Neural cell (in vitro differentiated cells): ENCODE measurements around the gene GABRB1. TPM values are rescaled to one million over a fixed set of nuclear protein-coding genes. Genes with fewer than 3 reads are reported as not detected.

Experiments used
- H2AFZ ChIP-seq: fragments of 200-600, 300-800 bp; sonication (generic), shearing (Covaris generic); 2 replicates; pipeline ENCODE4 v1.6.0; 2014; ENCODE audit warnings: low read depth, mild to moderate bottlenecking, antibody characterized with exemption, low read length, moderate library complexity
- H3F3A ChIP-seq: fragments of 200-600 bp; shearing (Covaris generic); 2 replicates; pipeline ENCODE4 v1.6.1; 2016; ENCODE audit warnings: mild to moderate bottlenecking, moderate library complexity, mixed read lengths, antibody characterized with exemption, low read length; ENCODE audit not compliant: insufficient read depth, poor library complexity, severe bottlenecking
- H3K27ac ChIP-seq: fragments of 200-600, 300-800 bp; sonication (generic), shearing (Covaris generic); 2 replicates; pipeline ENCODE4 v1.5.1; 2014; ENCODE audit warnings: mild to moderate bottlenecking, low read length, moderate library complexity
- H3K27me3 ChIP-seq: fragments of 300-800, 200-600 bp; sonication (generic), shearing (Covaris generic); 2 replicates; pipeline ENCODE4 v1.6.0; 2014; ENCODE audit warnings: mild to moderate bottlenecking, low read depth, low read length, moderate library complexity; ENCODE audit not compliant: insufficient read depth
- H3K36me3 ChIP-seq: fragments of 300-800, 200-600 bp; sonication (generic), shearing (Covaris generic); 2 replicates; pipeline ENCODE4 v1.5.1; 2014; ENCODE audit warnings: mild to moderate bottlenecking, antibody characterized with exemption, low read length, moderate library complexity; ENCODE audit not compliant: insufficient read depth
- H3K4me2 ChIP-seq: fragments of 300-800, 200-600 bp; sonication (generic), shearing (Covaris generic); 2 replicates; pipeline ENCODE4 v1.6.0; 2014; ENCODE audit warnings: mild to moderate bottlenecking, low read length
- H3K4me3 ChIP-seq: fragments of 300-800, 200-600 bp; sonication (generic), shearing (Covaris generic); 2 replicates; pipeline ENCODE4 v1.5.1; 2014; ENCODE audit warnings: mild to moderate bottlenecking, low read length, moderate library complexity
- H3K79me2 ChIP-seq: fragments of 200-600 bp; shearing (Covaris generic); replicated peaks from 2 replicates; pipeline ENCODE4 v1.6.0; 2014; ENCODE audit warnings: mild to moderate bottlenecking, low read length, moderate library complexity; ENCODE audit not compliant: insufficient read depth
- H3K9ac ChIP-seq: fragments of 300-800, 200-600 bp; sonication (generic), shearing (Covaris generic); 2 replicates; pipeline ENCODE4 v1.6.1; 2016; ENCODE audit warnings: mild to moderate bottlenecking, low read length, mixed read lengths
- H3K9me2 ChIP-seq: fragments of 200-600 bp; shearing (Covaris generic); 2 replicates; pipeline ENCODE4 v1.6.1; 2016; ENCODE audit warnings: mild to moderate bottlenecking, low read length, mixed read lengths; ENCODE audit not compliant: insufficient read depth
- H3K9me3 ChIP-seq: fragments of 200-600, 300-800 bp; sonication (generic), shearing (Covaris generic); 2 replicates; pipeline ENCODE4 v1.6.1; 2016; ENCODE audit warnings: mild to moderate bottlenecking, mixed run types, low read length, moderate library complexity, mixed read lengths
- H4K20me1 ChIP-seq: fragments of 200-600 bp; shearing (Covaris generic); 2 replicates; pipeline ENCODE4 v1.6.1; 2016; ENCODE audit warnings: mild to moderate bottlenecking, mixed run types; ENCODE audit not compliant: insufficient read depth
- CTCF ChIP-seq: fragments of 450-650 bp; IDR thresholded peaks from 2 replicates; pipeline ENCODE4 v1.5.1; 2014; ENCODE audit warnings: antibody characterized with exemption, mild to moderate bottlenecking, moderate library complexity; ENCODE audit not compliant: poor library complexity, severe bottlenecking
- EP300 ChIP-seq: fragments of 450-650 bp; conservative IDR thresholded peaks from 2 replicates; pipeline ENCODE4 v1.6.1; 2014; ENCODE audit warnings: antibody characterized with exemption, mild to moderate bottlenecking, moderate library complexity; ENCODE audit not compliant: poor library complexity, severe bottlenecking
- EZH2 ChIP-seq: fragments of 200-600, 300-800 bp; shearing (Covaris generic), sonication (generic); IDR thresholded peaks from 2 replicates; pipeline ENCODE4 v1.6.1; 2014; ENCODE audit warnings: antibody characterized with exemption, low read length, borderline replicate concordance, mild to moderate bottlenecking; ENCODE audit not compliant: insufficient read depth, poor library complexity, severe bottlenecking
- MXI1 ChIP-seq: fragments of 450-650 bp; conservative IDR thresholded peaks from 2 replicates; pipeline ENCODE4 v1.6.1; 2014; ENCODE audit warnings: antibody characterized with exemption, mild to moderate bottlenecking; ENCODE audit not compliant: poor library complexity, severe bottlenecking
- POLR2AphosphoS5 ChIP-seq: IDR thresholded peaks from 2 replicates; pipeline ENCODE4 v1.6.1; 2012
- RAD21 ChIP-seq: fragments of 450-650 bp; conservative IDR thresholded peaks from 2 replicates; pipeline ENCODE4 v1.6.1; 2014; ENCODE audit warnings: antibody characterized with exemption, mild to moderate bottlenecking, moderate library complexity
- SMC3 ChIP-seq: fragments of 450-650 bp; conservative IDR thresholded peaks from 2 replicates; pipeline ENCODE4 v1.6.1; 2014; ENCODE audit warnings: antibody characterized with exemption, mild to moderate bottlenecking, moderate library complexity; ENCODE audit not compliant: poor library complexity
- TAF1 ChIP-seq: IDR thresholded peaks from 2 replicates; pipeline ENCODE4 v1.6.1; 2012; ENCODE audit warnings: low read depth
- polyA plus RNA-seq: library from polyadenylated mRNA; depleted of rRNA; stranded (reverse); fragments of >200 nt; gene quantifications from 2 replicates; pipeline ENCODE4 v1.2.3, GENCODE V29; 2014
- TF ChIP-seq, protein P1 (sequence below): IDR thresholded peaks from 2 replicates; pipeline ENCODE4 v1.6.1; 2012; ENCODE audit warnings: borderline replicate concordance

The GABRB1 gene
- polyA plus RNA-seq, 1 donor from 2014 or later, result 1.0 TPM

DNA sequence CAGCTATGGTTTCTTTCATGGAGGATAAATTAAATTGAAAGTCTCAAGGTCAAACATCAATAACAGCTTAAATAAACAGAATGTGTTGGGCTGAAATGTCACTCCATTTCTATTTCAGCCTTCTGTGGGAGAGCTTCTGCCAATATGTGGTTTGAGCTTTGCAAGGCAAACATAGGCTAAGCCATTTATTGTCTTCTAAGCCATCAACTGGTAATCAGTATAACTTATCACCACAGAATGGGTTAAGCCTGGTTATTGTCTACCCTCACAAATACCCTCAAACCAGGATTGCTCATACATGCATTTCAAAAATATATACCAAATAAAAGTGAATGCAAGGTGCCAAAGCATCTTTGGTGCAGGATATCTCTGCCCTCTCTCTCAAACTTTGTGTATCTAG lies 52.7 kb downstream of the GABRB1 start:
- Histone ChIP-seq H3K27ac (no peak overlapping the region), H3K9me3 (no peaks in the 10 kb centered on the region), H3K9ac (no peak overlapping the region), H2AFZ (no peak overlapping the region), H3K4me3 (no peak overlapping the region), H3K36me3 (no peaks in the 10 kb centered on the region), H3F3A (no peaks in the 10 kb centered on the region), H3K4me2 (no peak overlapping the region), H3K9me2 (no peaks in the 10 kb centered on the region), H3K27me3 (no peaks in the 10 kb centered on the region), H3K79me2 (no peaks in the 10 kb centered on the region), H4K20me1 (no peaks in the 10 kb centered on the region)
- no peak for TF ChIP-seq EZH2
- TF ChIP-seq MXI1, result no peak
- TF ChIP-seq SMC3, result no peak
- no peak for TF ChIP-seq EP300
- TF ChIP-seq POLR2AphosphoS5, result no peak
- TF ChIP-seq RAD21, result no peak
- no peak for TF ChIP-seq TAF1
- TF ChIP-seq CTCF, result no peak
- TF ChIP-seq, protein P1, sequence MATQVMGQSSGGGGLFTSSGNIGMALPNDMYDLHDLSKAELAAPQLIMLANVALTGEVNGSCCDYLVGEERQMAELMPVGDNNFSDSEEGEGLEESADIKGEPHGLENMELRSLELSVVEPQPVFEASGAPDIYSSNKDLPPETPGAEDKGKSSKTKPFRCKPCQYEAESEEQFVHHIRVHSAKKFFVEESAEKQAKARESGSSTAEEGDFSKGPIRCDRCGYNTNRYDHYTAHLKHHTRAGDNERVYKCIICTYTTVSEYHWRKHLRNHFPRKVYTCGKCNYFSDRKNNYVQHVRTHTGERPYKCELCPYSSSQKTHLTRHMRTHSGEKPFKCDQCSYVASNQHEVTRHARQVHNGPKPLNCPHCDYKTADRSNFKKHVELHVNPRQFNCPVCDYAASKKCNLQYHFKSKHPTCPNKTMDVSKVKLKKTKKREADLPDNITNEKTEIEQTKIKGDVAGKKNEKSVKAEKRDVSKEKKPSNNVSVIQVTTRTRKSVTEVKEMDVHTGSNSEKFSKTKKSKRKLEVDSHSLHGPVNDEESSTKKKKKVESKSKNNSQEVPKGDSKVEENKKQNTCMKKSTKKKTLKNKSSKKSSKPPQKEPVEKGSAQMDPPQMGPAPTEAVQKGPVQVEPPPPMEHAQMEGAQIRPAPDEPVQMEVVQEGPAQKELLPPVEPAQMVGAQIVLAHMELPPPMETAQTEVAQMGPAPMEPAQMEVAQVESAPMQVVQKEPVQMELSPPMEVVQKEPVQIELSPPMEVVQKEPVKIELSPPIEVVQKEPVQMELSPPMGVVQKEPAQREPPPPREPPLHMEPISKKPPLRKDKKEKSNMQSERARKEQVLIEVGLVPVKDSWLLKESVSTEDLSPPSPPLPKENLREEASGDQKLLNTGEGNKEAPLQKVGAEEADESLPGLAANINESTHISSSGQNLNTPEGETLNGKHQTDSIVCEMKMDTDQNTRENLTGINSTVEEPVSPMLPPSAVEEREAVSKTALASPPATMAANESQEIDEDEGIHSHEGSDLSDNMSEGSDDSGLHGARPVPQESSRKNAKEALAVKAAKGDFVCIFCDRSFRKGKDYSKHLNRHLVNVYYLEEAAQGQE, result no peak

- Histone ChIP-seq H3K36me3 (no peaks in the 10 kb centered on the region), H3K9ac (no peak overlapping the region), H3K79me2 (no peaks in the 10 kb centered on the region), H3K4me2 (no peak overlapping the region), H4K20me1 (no peaks in the 10 kb centered on the region), H3K27ac (no peak overlapping the region), H2AFZ (no peak overlapping the region), H3K27me3 (no peaks in the 10 kb centered on the region), H3K9me2 (no peaks in the 10 kb centered on the region), H3K4me3 (no peak overlapping the region), H3F3A (no peaks in the 10 kb centered on the region), H3K9me3 (no peaks in the 10 kb centered on the region)
- no peak for TF ChIP-seq TAF1
- TF ChIP-seq MXI1, result no peak
- TF ChIP-seq RAD21, result no peak
These were observed 53.4 kb downstream of the GABRB1 start for GRCh38 chr4:47084795-47085194.

GRCh38 chr4:47088298-47088697 lies 56.9 kb downstream of the GABRB1 start:
- H3K36me3 ChIP-seq, result no peaks in the 10 kb centered on the region
- no peak overlapping the region for H3K4me3 ChIP-seq
- TF ChIP-seq SMC3 (no peak), POLR2AphosphoS5 (no peak), EZH2 (no peak), RAD21 (no peak), MXI1 (no peak), EP300 (no peak), CTCF (no peak), TAF1 (no peak)
- TF ChIP-seq, protein P1, result no peak
- H3K79me2 ChIP-seq, result no peaks in the 10 kb centered on the region
- no peak overlapping the region for H3K27ac ChIP-seq
- H3K9ac ChIP-seq, result no peak overlapping the region
- H2AFZ ChIP-seq, result no peak overlapping the region
- H3K9me3 ChIP-seq, result no peaks in the 10 kb centered on the region
- H3K4me2 ChIP-seq, result no peak overlapping the region
- H4K20me1 ChIP-seq, result no peaks in the 10 kb centered on the region
- no peaks in the 10 kb centered on the region for H3K9me2 ChIP-seq
- H3F3A ChIP-seq, result no peaks in the 10 kb centered on the region
- H3K27me3 ChIP-seq, result no peaks in the 10 kb centered on the region
